ENCODE data around the gene CACNB2. TPM values are rescaled to one million over a fixed set of nuclear protein-coding genes. Genes with fewer than 3 reads are reported as not detected.

The CACNB2 gene
- total RNA-seq, 1 donor, result 1.3 TPM

GRCh38 chr10:18523858-18524257 lies 383.6 kb downstream of the CACNB2 start:
- H3K4me3 ChIP-seq (ENCODE audit: low read depth, low read length), result no peak overlapping the region
- DNase-seq (ENCODE audit: low read depth), result no peak
- no peak for TF ChIP-seq CTCF (IDR thresholded peaks at IDR 0.05; ENCODE audit: insufficient read depth, low read depth, low read length)

GRCh38 chr10:18527687-18528086 lies 387.5 kb downstream of the CACNB2 start:
- TF ChIP-seq CTCF (IDR thresholded peaks at IDR 0.05; ENCODE audit: insufficient read depth, low read depth, low read length), result no peak
- DNase-seq (ENCODE audit: low read depth), result peak; percentile 50
- no peak overlapping the region for H3K4me3 ChIP-seq (ENCODE audit: low read depth, low read length)

GRCh38 chr10:18528292-18528691 lies 388.1 kb downstream of the CACNB2 start:
- no peak overlapping the region for H3K4me3 ChIP-seq (ENCODE audit: low read depth, low read length)
- peak; percentile 42 for DNase-seq (ENCODE audit: low read depth)
- no peak for TF ChIP-seq CTCF (IDR thresholded peaks at IDR 0.05; ENCODE audit: insufficient read depth, low read depth, low read length)

GRCh38 chr10:18532881-18533535 lies 392.8 kb downstream of the CACNB2 start:
- TF ChIP-seq CTCF (IDR thresholded peaks at IDR 0.05; ENCODE audit: insufficient read depth, low read depth, low read length), result no peak
- no peak for DNase-seq (ENCODE audit: low read depth)
- no peak overlapping the region for H3K4me3 ChIP-seq (ENCODE audit: low read depth, low read length)

- TF ChIP-seq CTCF (IDR thresholded peaks at IDR 0.05; ENCODE audit: insufficient read depth, low read depth, low read length), result no peak
- DNase-seq (ENCODE audit: low read depth), result no peak
Observed at GRCh38 chr10:18533896-18534295, 393.7 kb downstream of the CACNB2 start.

GRCh38 chr10:18539335-18539734 lies 399.1 kb downstream of the CACNB2 start:
- TF ChIP-seq CTCF (IDR thresholded peaks at IDR 0.05; ENCODE audit: insufficient read depth, low read depth, low read length), result no peak
- DNase-seq (ENCODE audit: low read depth), result no peak
- H3K4me3 ChIP-seq (ENCODE audit: low read depth, low read length), result no peak overlapping the region

More at GRCh38 chr10:18533896-18534295, 393.7 kb downstream of the CACNB2 start:
- no peak overlapping the region for H3K4me3 ChIP-seq (ENCODE audit: low read depth, low read length)

GRCh38 chr10:18540195-18540594 lies 400.0 kb downstream of the CACNB2 start:
- TF ChIP-seq CTCF (IDR thresholded peaks at IDR 0.05; ENCODE audit: insufficient read depth, low read depth, low read length), result no peak
- H3K4me3 ChIP-seq (ENCODE audit: low read depth, low read length), result no peak overlapping the region
- DNase-seq (ENCODE audit: low read depth), result no peak

Data from fibroblast of villous mesenchyme (primary cell).